Measurements from ENCODE around the gene ADD2. TPM values are rescaled to one million over a fixed set of nuclear protein-coding genes. Genes with fewer than 3 reads are reported as not detected.

Gene ADD2
- total and polyA plus RNA-seq, 2 experiments from 2014 or later = 4.7 to 40.0 TPM

GRCh38 chr2:70703900-70704549 is 64.0 kb downstream of the ADD2 start:
- no peaks in the 10 kb centered on the region for H3K36me3 ChIP-seq
- H3K9me3 ChIP-seq (ENCODE audit: low read depth) = no peaks in the 10 kb centered on the region
- no peak overlapping the region for H3K4me3 ChIP-seq
- no peaks in the 10 kb centered on the region for H3K4me1 ChIP-seq (ENCODE audit: low read depth)
- TF ChIP-seq CTCF (IDR thresholded peaks at IDR 0.05; ENCODE audit: low read depth, low read length) = no peak
- DNase-seq (ENCODE audit: low read depth in 1 of 2, low spot score in 1 of 2) = peak in 1 of 2 donors; percentile 87
- no peaks in the 10 kb centered on the region for H3K27me3 ChIP-seq
- H3K27ac ChIP-seq = no peak overlapping the region

GRCh38 chr2:70702711-70703395 is 65.1 kb downstream of the ADD2 start:
- Histone ChIP-seq H3K36me3 (no peaks in the 10 kb centered on the region), H3K9me3 (ENCODE audit: low read depth) (no peaks in the 10 kb centered on the region), H3K4me3 (no peak overlapping the region), H3K4me1 (ENCODE audit: low read depth) (no peaks in the 10 kb centered on the region), H3K27ac (no peak overlapping the region), H3K27me3 (no peaks in the 10 kb centered on the region)
- no peak for DNase-seq (ENCODE audit: low read depth in 1 of 2, low spot score in 1 of 2)
- no peak for TF ChIP-seq CTCF (IDR thresholded peaks at IDR 0.05; ENCODE audit: low read depth, low read length)

- Histone ChIP-seq H3K27ac (no peak overlapping the region), H3K36me3 (no peaks in the 10 kb centered on the region), H3K9me3 (ENCODE audit: low read depth) (no peaks in the 10 kb centered on the region), H3K27me3 (no peaks in the 10 kb centered on the region), H3K4me3 (no peak overlapping the region), H3K4me1 (ENCODE audit: low read depth) (no peaks in the 10 kb centered on the region)
- DNase-seq (ENCODE audit: low read depth in 1 of 2, low spot score in 1 of 2) = peak in 1 of 2 donors; percentile 5
- TF ChIP-seq CTCF (IDR thresholded peaks at IDR 0.05; ENCODE audit: low read depth, low read length) = no peak
These were observed 69.2 kb downstream of the ADD2 start for GRCh38 chr2:70698847-70699246.

- no peaks in the 10 kb centered on the region for H3K4me1 ChIP-seq (ENCODE audit: low read depth)
- no peak for TF ChIP-seq CTCF (IDR thresholded peaks at IDR 0.05; ENCODE audit: low read depth, low read length)
- no peak overlapping the region for H3K27ac ChIP-seq
- H3K27me3 ChIP-seq = no peaks in the 10 kb centered on the region
- H3K36me3 ChIP-seq = no peaks in the 10 kb centered on the region
- H3K9me3 ChIP-seq (ENCODE audit: low read depth) = no peaks in the 10 kb centered on the region
- H3K4me3 ChIP-seq = no peak overlapping the region
- DNase-seq (ENCODE audit: low read depth in 1 of 2, low spot score in 1 of 2) = no peak
These were observed 70.2 kb downstream of the ADD2 start for GRCh38 chr2:70697603-70698383.

GRCh38 chr2:70696142-70696541 is 71.9 kb downstream of the ADD2 start:
- H3K27me3 ChIP-seq = no peaks in the 10 kb centered on the region
- H3K9me3 ChIP-seq (ENCODE audit: low read depth) = no peaks in the 10 kb centered on the region
- H3K27ac ChIP-seq = no peak overlapping the region
- no peak for DNase-seq (ENCODE audit: low read depth in 1 of 2, low spot score in 1 of 2)
- TF ChIP-seq CTCF (IDR thresholded peaks at IDR 0.05; ENCODE audit: low read depth, low read length) = no peak
- H3K4me1 ChIP-seq (ENCODE audit: low read depth) = no peaks in the 10 kb centered on the region
- no peaks in the 10 kb centered on the region for H3K36me3 ChIP-seq
- H3K4me3 ChIP-seq = no peak overlapping the region

Data from cardiac muscle cell (in vitro differentiated cells and primary cell).